Measurements from ENCODE around the gene RPSA. TPM values are rescaled to one million over a fixed set of nuclear protein-coding genes. Genes with fewer than 3 reads are reported as not detected.
"Not testable (repeated sequence)": the region's sequence is repeated elsewhere in the genome, so short reads cannot be mapped to it uniquely, and the experiment has no call there.

RPSA gene
- total RNA-seq, 1 experiment from 2014 or later: 3,033 TPM

GRCh38 chr3:39448506-39449233 lies 42.1 kb downstream of the RPSA start:
- no peak overlapping the region for H3K4me3 ChIP-seq (ENCODE audit: insufficient read depth, low read depth, low read length)
- no peaks in the 10 kb centered on the region for H3K36me3 ChIP-seq (replicated peaks; ENCODE audit: control insufficient read depth, insufficient read depth, low read length)
- H3K27me3 ChIP-seq (ENCODE audit: control insufficient read depth, insufficient read depth, low read length): no peaks in the 10 kb centered on the region
- DNase-seq: no peak

DNA sequence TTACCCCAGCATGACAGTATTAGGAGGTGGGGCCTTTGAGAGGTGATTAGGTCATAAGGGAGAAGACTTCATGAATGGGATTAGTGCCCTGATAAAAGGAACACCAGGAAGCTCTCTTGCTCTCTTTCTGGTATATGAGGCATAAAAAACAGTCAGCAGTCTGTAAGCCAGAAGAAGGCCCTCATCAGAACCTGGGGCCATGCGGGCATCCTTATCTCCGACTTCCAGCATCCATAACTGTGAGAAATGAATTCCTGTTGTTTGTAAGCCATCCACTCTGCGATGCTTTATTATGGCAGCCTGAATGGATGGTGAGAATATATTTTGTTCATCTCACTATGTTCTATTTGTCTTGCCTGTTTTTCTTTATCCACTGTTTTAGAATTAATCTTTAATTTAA lies 43.3 kb downstream of the RPSA start:
- no peaks in the 10 kb centered on the region for H3K27me3 ChIP-seq (ENCODE audit: control insufficient read depth, insufficient read depth, low read length)
- H3K4me3 ChIP-seq (ENCODE audit: insufficient read depth, low read depth, low read length): no peak overlapping the region
- no peaks in the 10 kb centered on the region for H3K36me3 ChIP-seq (replicated peaks; ENCODE audit: control insufficient read depth, insufficient read depth, low read length)
- DNase-seq: no peak

- Histone ChIP-seq H3K36me3 (replicated peaks; ENCODE audit: control insufficient read depth, insufficient read depth, low read length) (no peaks in the 10 kb centered on the region), H3K27me3 (ENCODE audit: control insufficient read depth, insufficient read depth, low read length) (no peaks in the 10 kb centered on the region), H3K4me3 (ENCODE audit: insufficient read depth, low read depth, low read length) (no peak overlapping the region)
- DNase-seq: no peak
Measured at GRCh38 chr3:39453134-39453533, 46.6 kb downstream of the RPSA start.

DNA sequence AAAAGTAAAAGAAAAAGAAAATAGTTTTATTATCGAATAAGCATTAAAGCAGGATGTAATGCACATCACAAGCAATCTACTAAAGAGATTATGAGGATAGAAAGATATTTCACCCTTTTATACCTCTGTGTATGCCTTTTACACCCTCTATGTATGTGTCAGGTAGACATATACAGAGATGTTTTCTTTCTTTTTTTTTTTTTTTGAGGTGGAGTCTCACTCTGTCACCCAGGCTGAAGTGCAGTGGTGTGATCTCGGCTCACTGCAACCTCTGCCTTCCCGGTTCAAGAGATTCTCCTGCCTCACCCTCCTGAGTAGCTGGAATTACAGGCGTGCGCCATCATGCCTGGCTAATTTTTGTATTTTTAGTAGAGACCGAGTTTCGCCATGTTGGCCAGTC lies 47.4 kb downstream of the RPSA start:
- not testable (repeated sequence) for DNase-seq; H3K27me3 ChIP-seq (ENCODE audit: control insufficient read depth, insufficient read depth, low read length); H3K4me3 ChIP-seq (ENCODE audit: insufficient read depth, low read depth, low read length); H3K36me3 ChIP-seq (replicated peaks; ENCODE audit: control insufficient read depth, insufficient read depth, low read length)

- no peak for DNase-seq
- H3K4me3 ChIP-seq (ENCODE audit: insufficient read depth, low read depth, low read length): no peak overlapping the region
- H3K27me3 ChIP-seq (ENCODE audit: control insufficient read depth, insufficient read depth, low read length): no peaks in the 10 kb centered on the region
- no peaks in the 10 kb centered on the region for H3K36me3 ChIP-seq (replicated peaks; ENCODE audit: control insufficient read depth, insufficient read depth, low read length)
Measured at GRCh38 chr3:39454591-39455217, 48.2 kb downstream of the RPSA start.

DNA sequence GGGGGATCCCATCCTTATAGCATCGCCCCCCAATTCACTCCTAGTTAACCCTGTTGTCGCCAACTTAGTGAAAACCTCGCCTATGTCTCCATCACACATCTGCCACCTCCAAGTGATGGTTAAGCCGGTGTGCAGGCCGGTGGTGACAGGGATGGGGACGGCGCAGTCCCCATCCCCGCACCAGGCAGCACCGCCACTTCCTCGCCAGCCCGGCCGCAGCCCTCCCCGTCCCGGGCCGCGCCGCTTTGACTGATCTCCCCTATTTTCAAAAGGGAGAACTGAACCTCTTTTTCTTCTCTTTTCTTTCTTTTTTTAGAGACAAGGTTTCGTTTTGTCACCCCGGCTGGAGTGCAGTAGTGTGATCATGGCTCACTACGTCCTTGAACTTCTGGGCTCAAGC lies 49.6 kb downstream of the RPSA start:
- H3K27me3 ChIP-seq (ENCODE audit: control insufficient read depth, insufficient read depth, low read length): no peaks in the 10 kb centered on the region
- H3K36me3 ChIP-seq (replicated peaks; ENCODE audit: control insufficient read depth, insufficient read depth, low read length): no peaks in the 10 kb centered on the region
- H3K4me3 ChIP-seq (ENCODE audit: insufficient read depth, low read depth, low read length): no peak overlapping the region
- no peak for DNase-seq

DNA sequence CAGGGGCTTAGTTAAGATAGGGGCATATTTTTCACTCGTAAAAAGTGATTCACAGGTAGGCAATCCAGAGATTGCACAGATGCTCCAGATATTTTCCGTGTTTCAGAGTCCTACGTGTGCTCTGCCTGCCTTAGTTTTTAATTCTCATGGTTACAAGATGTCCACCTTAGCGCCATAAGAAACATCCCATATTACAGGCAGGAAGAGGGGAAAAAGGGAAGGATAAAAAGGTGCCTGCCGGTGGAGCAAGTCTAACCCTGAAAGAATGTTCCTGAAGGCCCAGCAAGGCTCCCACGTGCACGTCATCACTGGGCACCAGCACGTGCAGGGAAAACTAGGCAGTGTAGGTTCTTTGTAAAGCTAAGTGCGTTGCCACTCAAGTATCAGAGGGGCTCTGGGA lies 50.8 kb downstream of the RPSA start:
- no peak overlapping the region for H3K4me3 ChIP-seq (ENCODE audit: insufficient read depth, low read depth, low read length)
- H3K36me3 ChIP-seq (replicated peaks; ENCODE audit: control insufficient read depth, insufficient read depth, low read length): no peaks in the 10 kb centered on the region
- DNase-seq: no peak
- H3K27me3 ChIP-seq (ENCODE audit: control insufficient read depth, insufficient read depth, low read length): no peaks in the 10 kb centered on the region

- H3K4me3 ChIP-seq (ENCODE audit: insufficient read depth, low read depth, low read length); H3K36me3 ChIP-seq (replicated peaks; ENCODE audit: control insufficient read depth, insufficient read depth, low read length); H3K27me3 ChIP-seq (ENCODE audit: control insufficient read depth, insufficient read depth, low read length); DNase-seq: not testable (repeated sequence)
Measured at GRCh38 chr3:39458579-39458978, 52.1 kb downstream of the RPSA start.

DNA sequence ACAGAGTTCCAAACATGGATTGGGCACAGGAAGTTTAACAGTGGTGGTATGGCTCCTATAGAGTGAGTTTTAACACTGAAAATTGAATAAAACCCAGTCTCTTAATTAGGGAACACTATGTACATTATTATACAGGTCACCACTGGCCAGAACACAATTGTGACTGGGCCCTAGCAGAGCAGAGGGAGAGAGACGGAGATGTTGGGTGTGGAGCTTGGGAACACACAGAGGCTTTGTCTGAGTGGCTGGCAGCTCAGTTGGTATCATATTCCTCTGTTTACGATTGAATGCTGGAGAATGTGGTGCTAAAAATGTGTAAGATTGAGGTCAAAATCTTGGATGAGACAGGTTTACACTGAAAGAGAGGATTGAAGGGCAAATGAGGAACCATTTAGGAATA lies 54.2 kb downstream of the RPSA start:
- no peak overlapping the region for H3K4me3 ChIP-seq (ENCODE audit: insufficient read depth, low read depth, low read length)
- H3K36me3 ChIP-seq (replicated peaks; ENCODE audit: control insufficient read depth, insufficient read depth, low read length): no peaks in the 10 kb centered on the region
- H3K27me3 ChIP-seq (ENCODE audit: control insufficient read depth, insufficient read depth, low read length): no peaks in the 10 kb centered on the region
- DNase-seq: no peak

Other genes starting within 250 kb of the RPSA start
- gene XIRP1, start 214.1 kb upstream of the RPSA start, total RNA-seq (2014; rRNA removed; shearing (Covaris generic)): not detected in 2 replicates
- gene CX3CR1, start 126.7 kb upstream of the RPSA start, total RNA-seq (2014; rRNA removed; shearing (Covaris generic)): 0.03 and 1.0 TPM in 2 replicates
- gene CCR8, start 77.0 kb upstream of the RPSA start, total RNA-seq (2014; rRNA removed; shearing (Covaris generic)): 0.15 TPM in 1 of 2 replicates, not detected in the other
- gene SLC25A38, start 23.4 kb upstream of the RPSA start, total RNA-seq (2014; rRNA removed; shearing (Covaris generic)): 45.1 and 50.7 TPM in 2 replicates
- 0.48 and 1.0 TPM in 2 replicates for gene MOBP, start 61.0 kb downstream of the RPSA start, total RNA-seq (2014; rRNA removed; shearing (Covaris generic))

Measured in H7 (cell line).